ENCODE data around the gene TMEM25. TPM values are rescaled to one million over a fixed set of nuclear protein-coding genes. Genes with fewer than 3 reads are reported as not detected.

TMEM25 gene
- total RNA-seq, 1 experiment from 2014 or later, result 0.79 TPM

DNA sequence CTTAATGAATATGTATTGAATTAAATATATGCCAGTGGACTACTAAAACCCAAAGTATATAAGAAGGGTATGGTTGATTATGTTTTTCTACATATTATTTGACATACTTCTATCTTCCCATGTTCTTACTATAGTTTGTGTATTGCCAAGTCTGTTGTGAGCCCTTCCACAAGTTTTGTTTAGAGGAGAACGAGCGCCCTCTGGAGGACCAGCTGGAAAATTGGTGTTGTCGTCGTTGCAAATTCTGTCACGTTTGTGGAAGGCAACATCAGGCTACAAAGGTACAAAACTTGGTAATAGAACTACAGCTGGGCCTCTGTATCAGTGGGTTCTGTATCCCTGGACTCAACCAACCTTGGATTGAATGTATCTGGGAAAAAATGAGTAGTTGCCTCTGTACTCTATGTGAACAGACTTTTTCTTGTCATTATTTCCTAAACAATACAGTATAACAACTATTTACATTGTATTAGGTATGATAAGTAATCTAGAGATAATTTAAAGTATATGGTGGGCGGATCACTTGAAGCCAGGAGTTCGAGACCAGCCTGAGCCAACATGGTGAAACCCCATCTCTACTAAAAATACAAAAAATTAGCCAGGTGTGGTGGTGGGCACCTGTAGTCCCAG lies 42.4 kb upstream of the TMEM25 start:
- ChIA-PET POLR2A (interaction anchor here (0.8 to 1.4 kb wide), 6 partner anchors 31 to 225 kb away, joined by 3 to 7 read pairs (median 3); partner anchors contain the start of genes MPZL2 and UBE4A), CTCF (interaction anchor here (0.5 to 1.9 kb wide), 16 partner anchors 12 to 1259 kb away, joined by 3 to 11 read pairs (median 4); partner anchors contain the start of genes ATP5MG and HMBS)
- Mint-ChIP-seq H3K4me1 (ENCODE audit: insufficient read depth, unreplicated experiment) (no peaks in the 10 kb centered on the region), H3K9me3 (ENCODE audit: unreplicated experiment) (no peaks in the 10 kb centered on the region), H3K36me3 (ENCODE audit: insufficient read depth, unreplicated experiment) (peaks cover 76% of the 10 kb centered on the region), H3K4me3 (ENCODE audit: unreplicated experiment) (no peak overlapping the region), H3K27ac (ENCODE audit: low read depth, unreplicated experiment) (no peak overlapping the region), H3K27me3 (ENCODE audit: insufficient read depth, unreplicated experiment) (no peaks in the 10 kb centered on the region)
- no TSS peak for BruUV-seq (replicated peaks)
- intact Hi-C loops (cut with micrococcal nuclease), result loop anchor here (1.0 to 5.0 kb wide), 5 partner anchors 52 to 346 kb away; partner anchors contain the start of genes ATP5MG and KMT2A
- peak; percentile 78 for DNase-seq (ENCODE audit: unreplicated experiment)
- TF ChIP-seq, protein P1, sequence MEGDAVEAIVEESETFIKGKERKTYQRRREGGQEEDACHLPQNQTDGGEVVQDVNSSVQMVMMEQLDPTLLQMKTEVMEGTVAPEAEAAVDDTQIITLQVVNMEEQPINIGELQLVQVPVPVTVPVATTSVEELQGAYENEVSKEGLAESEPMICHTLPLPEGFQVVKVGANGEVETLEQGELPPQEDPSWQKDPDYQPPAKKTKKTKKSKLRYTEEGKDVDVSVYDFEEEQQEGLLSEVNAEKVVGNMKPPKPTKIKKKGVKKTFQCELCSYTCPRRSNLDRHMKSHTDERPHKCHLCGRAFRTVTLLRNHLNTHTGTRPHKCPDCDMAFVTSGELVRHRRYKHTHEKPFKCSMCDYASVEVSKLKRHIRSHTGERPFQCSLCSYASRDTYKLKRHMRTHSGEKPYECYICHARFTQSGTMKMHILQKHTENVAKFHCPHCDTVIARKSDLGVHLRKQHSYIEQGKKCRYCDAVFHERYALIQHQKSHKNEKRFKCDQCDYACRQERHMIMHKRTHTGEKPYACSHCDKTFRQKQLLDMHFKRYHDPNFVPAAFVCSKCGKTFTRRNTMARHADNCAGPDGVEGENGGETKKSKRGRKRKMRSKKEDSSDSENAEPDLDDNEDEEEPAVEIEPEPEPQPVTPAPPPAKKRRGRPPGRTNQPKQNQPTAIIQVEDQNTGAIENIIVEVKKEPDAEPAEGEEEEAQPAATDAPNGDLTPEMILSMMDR (IDR thresholded peaks at IDR 0.05; ENCODE audit: unreplicated experiment), result peak; percentile 74

GRCh38 chr11:118491041-118491440 lies 40.0 kb upstream of the TMEM25 start:
- Mint-ChIP-seq H3K27ac (ENCODE audit: low read depth, unreplicated experiment) (no peak overlapping the region), H3K36me3 (ENCODE audit: insufficient read depth, unreplicated experiment) (peaks cover 80% of the 10 kb centered on the region), H3K9me3 (ENCODE audit: unreplicated experiment) (no peaks in the 10 kb centered on the region), H3K4me3 (ENCODE audit: unreplicated experiment) (no peak overlapping the region), H3K27me3 (ENCODE audit: insufficient read depth, unreplicated experiment) (no peaks in the 10 kb centered on the region), H3K4me1 (ENCODE audit: insufficient read depth, unreplicated experiment) (no peaks in the 10 kb centered on the region)
- BruUV-seq (replicated peaks), result no TSS peak
- CTCF ChIA-PET, result interaction anchor here (0.9 to 1.3 kb wide), 2 partner anchors 9 to 89 kb away, joined by 3 to 4 read pairs; no protein-coding TSS in a partner anchor
- no peak for DNase-seq (ENCODE audit: unreplicated experiment)
- POLR2A ChIA-PET, result no interaction called here
- intact Hi-C loops (cut with micrococcal nuclease), result no loop called here
- TF ChIP-seq, protein P1 (IDR thresholded peaks at IDR 0.05; ENCODE audit: unreplicated experiment), result no peak

- no peaks in the 10 kb centered on the region for H3K27me3 Mint-ChIP-seq (ENCODE audit: insufficient read depth, unreplicated experiment)
- CTCF ChIA-PET, result interaction anchor here (0.6 kb wide), 1 partner anchor 202 kb away, joined by 3 read pairs; no protein-coding TSS in a partner anchor
- BruUV-seq (replicated peaks), result no TSS peak
- DNase-seq (ENCODE audit: unreplicated experiment), result no peak
- H3K4me3 Mint-ChIP-seq (ENCODE audit: unreplicated experiment), result no peak overlapping the region
- intact Hi-C loops (cut with micrococcal nuclease), result no loop called here
- no peaks in the 10 kb centered on the region for H3K9me3 Mint-ChIP-seq (ENCODE audit: unreplicated experiment)
- H3K36me3 Mint-ChIP-seq (ENCODE audit: insufficient read depth, unreplicated experiment), result peaks cover 92% of the 10 kb centered on the region
- TF ChIP-seq, protein P1 (IDR thresholded peaks at IDR 0.05; ENCODE audit: unreplicated experiment), result no peak
- POLR2A ChIA-PET, result no interaction called here
- H3K27ac Mint-ChIP-seq (ENCODE audit: low read depth, unreplicated experiment), result no peak overlapping the region
- H3K4me1 Mint-ChIP-seq (ENCODE audit: insufficient read depth, unreplicated experiment), result no peaks in the 10 kb centered on the region
Observed at GRCh38 chr11:118497831-118498230, 33.2 kb upstream of the TMEM25 start.

- no TSS peak for BruUV-seq (replicated peaks)
- TF ChIP-seq, protein P1 (IDR thresholded peaks at IDR 0.05; ENCODE audit: unreplicated experiment), result no peak
- H3K36me3 Mint-ChIP-seq (ENCODE audit: insufficient read depth, unreplicated experiment), result peaks cover 99% of the 10 kb centered on the region
- intact Hi-C loops (cut with micrococcal nuclease), result no loop called here
- H3K9me3 Mint-ChIP-seq (ENCODE audit: unreplicated experiment), result no peaks in the 10 kb centered on the region
- no peak for DNase-seq (ENCODE audit: unreplicated experiment)
- no peaks in the 10 kb centered on the region for H3K4me1 Mint-ChIP-seq (ENCODE audit: insufficient read depth, unreplicated experiment)
- H3K27me3 Mint-ChIP-seq (ENCODE audit: insufficient read depth, unreplicated experiment), result no peaks in the 10 kb centered on the region
- ChIA-PET POLR2A (interaction anchor here (0.7 to 1.8 kb wide), 2 partner anchors 33 to 101 kb away, joined by 3 read pairs; no protein-coding TSS in a partner anchor), CTCF (interaction anchor here (0.6 to 1.1 kb wide), 3 partner anchors 13 to 1193 kb away, joined by 3 read pairs; no protein-coding TSS in a partner anchor)
- H3K4me3 Mint-ChIP-seq (ENCODE audit: unreplicated experiment), result no peak overlapping the region
- H3K27ac Mint-ChIP-seq (ENCODE audit: low read depth, unreplicated experiment), result no peak overlapping the region
Observed at GRCh38 chr11:118503216-118503615, 27.8 kb upstream of the TMEM25 start.

Measured in MCF 10A (cell line).